ENCODE results near the gene FAM131B. TPM values are rescaled to one million over a fixed set of nuclear protein-coding genes. Genes with fewer than 3 reads are reported as not detected.

FAM131B gene
- total RNA-seq, 1 experiment from 2014 or later = 17.3 TPM

DNA sequence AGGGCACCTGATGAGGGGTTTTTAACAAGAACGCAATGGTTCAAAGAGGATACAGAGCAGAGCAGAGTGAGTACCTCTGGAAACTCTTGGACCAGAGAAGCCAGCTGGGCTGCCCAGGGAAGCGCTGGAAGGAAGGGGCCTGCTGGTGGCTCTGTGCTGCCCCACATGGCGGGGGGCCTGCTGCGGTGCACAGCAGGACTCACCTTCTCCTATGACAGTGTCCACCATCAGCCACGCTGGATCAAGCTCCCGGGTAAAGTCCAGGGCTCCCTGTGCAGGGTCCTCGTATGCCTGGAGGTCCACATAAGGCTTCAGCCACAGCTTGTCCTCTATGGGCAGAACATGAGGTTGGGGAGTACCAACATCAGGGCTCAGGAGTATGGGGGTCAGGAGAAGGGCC lies 33.7 kb upstream of the FAM131B start:
- Histone ChIP-seq H3K23ac (ENCODE audit: insufficient read length, low read depth, low read length) (no peak overlapping the region), H2AFZ (ENCODE audit: low read length) (no peak overlapping the region), H3K27ac (ENCODE audit: insufficient read length, low read depth, low read length) (no peak overlapping the region), H2BK120ac (ENCODE audit: low read depth, low read length, poor library complexity, severe bottlenecking) (no peak overlapping the region), H3K14ac (ENCODE audit: insufficient read depth, low read length) (no peak overlapping the region), H2AK5ac (ENCODE audit: insufficient read length, low read length) (no peak overlapping the region), H4K91ac (ENCODE audit: insufficient read length, low read depth, low read length) (no peak overlapping the region), H3K23me2 (ENCODE audit: insufficient read length, low read depth, low read length, poor library complexity, severe bottlenecking) (no peaks in the 10 kb centered on the region), H3K27me3 (ENCODE audit: insufficient read depth, low read length) (no peaks in the 10 kb centered on the region), H2BK5ac (ENCODE audit: insufficient read length, low read length) (no peak overlapping the region), H2BK12ac (ENCODE audit: insufficient read length, low read depth, low read length) (no peak overlapping the region), H3K9ac (ENCODE audit: extremely low read depth, insufficient read length, low read length) (no peak overlapping the region), H3K4me2 (ENCODE audit: insufficient read depth, insufficient read length, low read length) (no peak overlapping the region), H3T11ph (ENCODE audit: low read length) (no peak overlapping the region), H3K79me2 (ENCODE audit: insufficient read depth, low read length) (no peaks in the 10 kb centered on the region), H4K20me1 (ENCODE audit: control insufficient read depth, insufficient read depth, insufficient read length) (no peaks in the 10 kb centered on the region), H3K79me1 (ENCODE audit: insufficient read depth, low read depth, low read length, poor library complexity, severe bottlenecking) (no peaks in the 10 kb centered on the region), H3K18ac (ENCODE audit: insufficient read length, low read depth, low read length) (no peak overlapping the region), H3K4ac (ENCODE audit: low read depth, low read length) (no peak overlapping the region), H3K9me3 (ENCODE audit: control insufficient read depth, low read depth, low read length) (no peaks in the 10 kb centered on the region), H2BK15ac (ENCODE audit: low read depth, low read length) (no peak overlapping the region), H3K56ac (ENCODE audit: insufficient read length, low read depth, low read length) (no peak overlapping the region), H4K8ac (replicated peaks; ENCODE audit: insufficient read length, low read depth, low read length) (no peak overlapping the region), H3K4me1 (ENCODE audit: insufficient read depth, low read length) (no peaks in the 10 kb centered on the region), H4K5ac (ENCODE audit: insufficient read length, low read depth, low read length) (no peak overlapping the region), H2BK20ac (ENCODE audit: low read depth, low read length, poor library complexity, severe bottlenecking) (no peak overlapping the region)
- Mint-ChIP-seq H3K36me3 (ENCODE audit: insufficient read depth in 1 of 3, low read depth in 3 of 3) (peaks cover 64 to 98% (median 95%) of the 10 kb centered on the region in 3 experiments), H3K4me1 (no peaks in the 10 kb centered on the region), H3K4me3 (no peak overlapping the region), H3K27ac (no peak overlapping the region), H3K27me3 (ENCODE audit: low read depth) (peaks cover 2% of the 10 kb centered on the region; the same call in 1 of the 2 replicates), H3K9me3 (no peaks in the 10 kb centered on the region)
- no peak for TF ChIP-seq CTCF (conservative IDR thresholded peaks at IDR 0.05)
- DNase-seq = no peak
- no CpG with 5 or more reads among the region's 7 CpGs for WGBS (ENCODE audit: extremely low coverage, insufficient read length, low lambda C conversion rate)
